GM12892 (cell line): Measurements from ENCODE around the gene CD58.
A peak's percentile ranks its signal among the peaks of the same experiment; 100 is the strongest.

Source experiments
- DNase-seq: peaks from one replicate; pipeline ENCODE4 v3.0.0; 2011; ENCODE audit not compliant: insufficient read length
- FAIRE-seq: peaks from 2 replicates; lab custom pipeline; 2011; peaks lifted over from hg19 to GRCh38; lab: Jason Lieb, UNC
- POLR2A ChIP-seq: IDR thresholded peaks from 2 replicates; pipeline ENCODE4 v1.6.1; 2011; ENCODE audit warnings: low read depth, low read length, control low read depth
- POLR2AphosphoS5 ChIP-seq: IDR thresholded peaks from 2 replicates; pipeline ENCODE4 v1.6.1; 2011; ENCODE audit warnings: low read depth, low read length, control low read depth
- TAF1 ChIP-seq: IDR thresholded peaks from 2 replicates; pipeline ENCODE4 v1.6.1; 2011; ENCODE audit warnings: low read depth, mild to moderate bottlenecking, control low read depth, low read length, borderline replicate concordance

The CD58 gene

GRCh38 chr1:116556289-116557006, 14.4 kb downstream of the CD58 start:
- peak; percentile 86 for FAIRE-seq
- TF ChIP-seq POLR2A (peak; percentile 44; the same call in 1 of the 2 replicates), TAF1 (no peak), POLR2AphosphoS5 (peak; percentile 77; the same call in 1 of the 2 replicates)
- DNase-seq = no peak

DNA sequence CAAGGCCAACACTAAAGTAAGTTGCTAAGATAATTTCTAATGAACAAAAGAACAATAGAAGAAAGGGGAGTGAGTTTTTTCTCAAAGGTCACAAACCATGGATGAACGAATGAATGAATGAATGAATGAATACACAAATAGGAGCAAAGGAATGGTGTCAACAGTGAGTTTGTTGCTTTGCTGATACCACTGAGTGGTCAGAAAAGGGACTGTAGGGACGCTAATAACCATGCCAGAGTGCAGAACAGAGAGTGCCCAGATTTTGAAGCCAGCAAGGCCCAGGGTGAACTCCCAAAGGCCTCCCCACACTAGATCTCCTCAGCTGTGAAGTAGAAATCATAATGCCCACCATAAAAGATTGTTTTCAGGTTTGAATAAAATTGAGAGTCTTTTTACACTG, 15.9 kb downstream of the CD58 start:
- TF ChIP-seq TAF1 (no peak), POLR2AphosphoS5 (no peak), POLR2A (no peak)
- FAIRE-seq (peak; percentile 72), DNase-seq (no peak)

DNA sequence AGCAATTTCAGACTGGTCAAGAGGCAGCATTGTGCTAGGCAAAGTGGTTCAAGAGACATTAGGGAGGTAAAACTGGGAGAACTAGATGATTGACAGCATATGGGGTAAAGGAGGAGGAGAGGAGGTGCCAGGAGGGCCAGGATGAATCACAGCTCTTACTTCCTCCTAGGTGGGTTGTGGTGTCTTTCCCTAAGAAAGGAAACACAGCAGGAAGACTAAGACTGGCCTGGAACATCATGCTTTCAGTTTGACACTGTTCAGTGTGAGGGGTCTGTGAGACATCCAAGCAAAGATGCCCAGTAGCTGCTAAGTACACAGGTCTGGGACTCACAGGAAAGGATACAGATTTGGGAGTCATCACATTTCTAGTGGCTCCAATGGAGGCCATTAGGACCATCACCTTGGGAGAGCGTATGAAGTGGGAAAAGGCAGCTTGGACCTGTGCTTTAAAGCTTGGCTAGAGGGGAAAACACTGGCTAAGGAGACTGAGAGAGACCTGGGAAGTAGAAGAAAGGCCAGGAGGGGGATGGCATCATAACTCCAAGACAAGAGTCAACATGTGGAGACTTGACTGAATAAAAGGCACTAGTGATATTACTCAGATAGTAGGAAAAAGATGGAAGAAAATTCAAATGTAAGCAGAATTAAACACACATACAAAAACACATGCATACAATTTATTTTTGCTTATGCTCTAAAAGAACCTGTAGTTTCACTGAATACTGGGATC, 17.3 kb downstream of the CD58 start:
- TF ChIP-seq TAF1 (no peak), POLR2A (peak; percentile 29; the same call in 1 of the 2 replicates), POLR2AphosphoS5 (peak; percentile 51)
- peak; percentile 90 for FAIRE-seq
- DNase-seq = no peak

DNA sequence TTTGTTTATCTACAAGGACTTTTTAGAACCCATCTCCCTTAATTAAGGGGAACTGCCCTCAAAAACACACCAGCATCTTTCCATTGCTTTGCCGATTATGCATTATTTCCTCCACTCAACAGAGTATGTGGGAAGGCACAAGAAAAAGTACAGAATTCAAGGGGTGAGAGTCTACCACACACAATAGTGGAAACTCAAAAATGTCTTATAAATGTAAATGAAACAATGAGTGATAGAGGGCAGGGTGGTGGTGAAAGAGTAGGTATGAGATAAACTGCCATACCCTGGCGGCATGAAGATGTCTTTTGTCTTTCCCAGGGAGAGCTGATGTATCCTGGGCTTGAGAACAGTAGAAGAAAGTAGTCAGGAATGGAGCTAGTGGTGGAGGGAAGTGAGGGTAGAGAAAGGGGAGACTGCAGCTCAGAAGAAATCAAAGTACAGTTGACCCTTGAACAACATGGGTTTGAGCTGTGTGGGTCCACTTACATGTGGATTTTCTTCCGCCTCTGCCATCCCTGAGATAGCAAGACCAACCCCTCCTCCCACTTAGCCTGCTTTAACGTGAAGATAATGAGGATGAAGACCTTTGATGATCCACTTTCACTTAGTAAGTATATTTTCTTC, 24.4 kb downstream of the CD58 start:
- DNase-seq (no peak), FAIRE-seq (no peak)
- TF ChIP-seq TAF1 (no peak), POLR2A (peak; percentile 58), POLR2AphosphoS5 (peak; percentile 70)

DNA sequence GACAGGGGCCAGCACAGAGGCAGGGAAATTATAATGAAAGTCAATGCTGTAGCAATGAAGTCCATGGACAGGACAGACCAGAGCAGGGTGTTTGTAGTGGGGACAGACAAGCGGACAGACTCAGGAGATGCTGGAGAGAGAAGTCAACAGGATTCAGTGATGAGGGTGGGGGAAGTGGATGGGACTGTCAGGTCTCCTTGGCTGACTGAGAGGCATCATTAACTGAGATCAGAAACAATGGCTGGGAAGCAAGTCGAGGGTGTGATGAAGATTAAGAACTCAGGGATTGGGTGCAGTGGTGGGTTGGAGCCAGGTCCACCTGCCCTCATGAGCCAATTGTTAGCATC, 25.5 kb downstream of the CD58 start:
- TF ChIP-seq TAF1 (0 out of 2 replicates have a peak, but pooled peaks have one; percentile 16), POLR2AphosphoS5 (peak; percentile 67), POLR2A (peak; percentile 29)
- FAIRE-seq (peak; percentile 85), DNase-seq (no peak)

GRCh38 chr1:116544588-116545358, 26.1 kb downstream of the CD58 start:
- FAIRE-seq (peak; percentile 33), DNase-seq (no peak)
- TF ChIP-seq POLR2A = peak; percentile 69; the same call in 1 of the 2 replicates
- TF ChIP-seq POLR2AphosphoS5 = peak; percentile 77
- TF ChIP-seq TAF1 = no peak

DNA sequence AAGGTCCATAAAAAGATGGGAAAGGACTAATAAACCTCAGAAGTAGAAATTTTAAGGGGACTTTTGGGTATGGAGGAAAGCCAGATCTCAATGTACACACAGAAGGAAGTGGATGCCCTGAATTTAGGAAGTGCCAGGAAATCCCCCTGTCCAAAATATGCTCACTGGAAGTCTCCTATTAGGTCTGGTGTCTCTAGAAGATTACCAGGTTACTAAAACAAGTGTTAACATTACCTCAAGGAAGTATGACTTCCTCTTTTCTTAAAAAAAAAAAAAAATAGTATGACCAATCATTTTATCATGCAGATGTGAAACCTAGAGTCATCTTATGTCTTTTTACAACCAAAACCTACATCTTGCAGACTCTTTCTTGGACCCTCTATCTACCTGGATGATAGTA, 30.7 kb downstream of the CD58 start:
- DNase-seq (no peak), FAIRE-seq (peak; percentile 86)
- no peak for TF ChIP-seq TAF1
- TF ChIP-seq POLR2A = peak; percentile 14; the same call in 1 of the 2 replicates

- DNase-seq (no peak), FAIRE-seq (peak; percentile 91)
- TF ChIP-seq TAF1 = no peak
- TF ChIP-seq POLR2AphosphoS5 = 0 out of 2 replicates have a peak, but pooled peaks have one; percentile 19
Measured at GRCh38 chr1:116538544-116538943, 32.3 kb downstream of the CD58 start.

GRCh38 chr1:116537898-116538297, 32.9 kb downstream of the CD58 start:
- DNase-seq = no peak
- TF ChIP-seq POLR2A (0 out of 2 replicates have a peak, but pooled peaks have one; percentile 15), TAF1 (no peak), POLR2AphosphoS5 (no peak)
- FAIRE-seq = no peak

DNA sequence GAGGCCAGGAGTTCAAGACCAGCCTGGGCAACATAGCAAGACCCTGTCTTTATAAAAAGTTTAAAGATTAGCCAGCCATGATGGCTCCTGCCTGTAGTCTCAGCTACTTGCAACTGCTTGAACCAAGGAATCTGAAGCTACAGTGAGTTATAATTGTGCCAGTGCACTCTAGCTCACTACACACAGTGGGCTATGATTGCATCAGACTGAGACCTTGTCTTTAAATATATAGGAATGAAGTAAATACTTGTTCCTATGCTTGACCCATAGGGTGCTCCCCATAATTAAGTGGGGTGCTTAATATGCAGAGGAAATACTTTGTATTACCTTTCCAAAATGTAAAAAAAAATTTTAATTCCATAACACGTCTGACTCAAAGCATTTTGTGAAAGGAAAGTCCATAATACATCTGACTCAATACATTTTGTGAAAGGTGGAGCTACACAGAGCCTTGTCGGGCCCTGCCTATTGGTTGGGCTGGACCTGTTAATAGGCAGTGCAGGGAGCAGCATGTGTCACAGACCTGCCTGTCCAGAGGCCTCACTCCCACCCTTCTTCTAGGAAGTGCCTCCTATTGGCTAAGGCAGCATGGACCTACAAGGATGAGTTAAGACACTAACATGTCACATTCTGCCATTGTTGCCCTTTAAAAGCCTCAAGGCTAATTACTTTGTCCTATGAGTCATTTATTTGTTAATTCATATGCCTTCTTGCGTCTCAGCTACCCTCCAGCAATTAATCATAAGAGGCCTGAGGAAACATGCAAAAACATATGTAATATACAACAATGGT, 33.6 kb downstream of the CD58 start:
- DNase-seq (no peak), FAIRE-seq (peak; percentile 42)
- TF ChIP-seq POLR2A (0 out of 2 replicates have a peak, but pooled peaks have one; percentile 11), TAF1 (no peak), POLR2AphosphoS5 (peak; percentile 66)

DNA sequence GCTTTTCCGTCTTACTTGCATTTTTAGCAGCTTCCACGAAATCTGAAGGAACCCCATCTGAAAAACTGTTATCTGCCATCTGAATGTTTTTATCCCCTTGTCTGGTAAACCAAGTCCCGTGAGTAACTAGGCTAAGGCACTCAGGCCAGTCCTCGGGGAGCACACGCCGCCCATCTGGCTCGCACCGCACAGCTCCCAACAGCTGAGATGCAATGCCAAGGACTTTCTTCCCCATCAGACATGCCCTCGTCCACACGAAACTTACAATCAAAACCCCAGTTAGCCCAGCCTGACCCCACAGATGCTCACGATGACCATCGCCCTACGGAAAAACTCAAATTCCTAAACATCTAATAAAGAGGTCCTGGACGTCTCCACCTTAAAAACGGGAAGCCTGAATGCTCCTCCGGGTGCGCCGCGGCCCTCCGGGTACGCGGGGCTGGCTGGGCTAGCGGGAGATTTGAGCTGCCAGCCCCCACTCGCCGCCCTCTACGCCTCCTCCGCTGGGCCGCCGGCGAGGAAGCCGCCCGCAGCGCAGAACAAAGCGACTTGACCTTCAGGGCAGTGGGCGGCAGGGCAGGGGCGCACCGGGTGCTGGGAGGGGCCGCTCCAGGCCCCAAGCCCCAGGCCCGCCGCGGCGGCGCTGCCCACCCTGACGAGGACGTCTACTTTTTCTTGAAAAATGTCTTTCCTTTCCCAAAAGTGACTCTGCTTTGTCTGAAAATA, 36.6 kb downstream of the CD58 start:
- TF ChIP-seq POLR2A (peak; percentile 50; the same call in 1 of the 2 replicates), POLR2AphosphoS5 (peak; percentile 20; the same call in 1 of the 2 replicates), TAF1 (no peak)
- FAIRE-seq (no peak), DNase-seq (no peak)
